Loucy (cell line): ENCODE data around the gene CFAP52.

Experiments
- EZH2phosphoT487 ChIP-seq: fragments of 200-600 bp; IDR thresholded peaks from 2 replicates; pipeline ENCODE4 v1.6.1; 2018; ENCODE audit warnings: antibody characterized with exemption, mild to moderate bottlenecking, moderate library complexity, borderline replicate concordance
- TF ChIP-seq, protein P1 (sequence below): fragments of 200-600 bp; sonication (generic); conservative IDR thresholded peaks from 2 replicates; pipeline ENCODE4 v1.5.1; 2014; ENCODE audit warnings: mild to moderate bottlenecking, antibody characterized with exemption, low read length

GRCh38 chr17:9676820-9677310 lies 100.4 kb downstream of the CFAP52 start:
- TF ChIP-seq, protein P1, sequence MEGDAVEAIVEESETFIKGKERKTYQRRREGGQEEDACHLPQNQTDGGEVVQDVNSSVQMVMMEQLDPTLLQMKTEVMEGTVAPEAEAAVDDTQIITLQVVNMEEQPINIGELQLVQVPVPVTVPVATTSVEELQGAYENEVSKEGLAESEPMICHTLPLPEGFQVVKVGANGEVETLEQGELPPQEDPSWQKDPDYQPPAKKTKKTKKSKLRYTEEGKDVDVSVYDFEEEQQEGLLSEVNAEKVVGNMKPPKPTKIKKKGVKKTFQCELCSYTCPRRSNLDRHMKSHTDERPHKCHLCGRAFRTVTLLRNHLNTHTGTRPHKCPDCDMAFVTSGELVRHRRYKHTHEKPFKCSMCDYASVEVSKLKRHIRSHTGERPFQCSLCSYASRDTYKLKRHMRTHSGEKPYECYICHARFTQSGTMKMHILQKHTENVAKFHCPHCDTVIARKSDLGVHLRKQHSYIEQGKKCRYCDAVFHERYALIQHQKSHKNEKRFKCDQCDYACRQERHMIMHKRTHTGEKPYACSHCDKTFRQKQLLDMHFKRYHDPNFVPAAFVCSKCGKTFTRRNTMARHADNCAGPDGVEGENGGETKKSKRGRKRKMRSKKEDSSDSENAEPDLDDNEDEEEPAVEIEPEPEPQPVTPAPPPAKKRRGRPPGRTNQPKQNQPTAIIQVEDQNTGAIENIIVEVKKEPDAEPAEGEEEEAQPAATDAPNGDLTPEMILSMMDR, result no peak
- no peak for TF ChIP-seq EZH2phosphoT487
